Mesothelial cell of epicardium (in vitro differentiated cells): ENCODE data around the gene WTIP. TPM values are rescaled to one million over a fixed set of nuclear protein-coding genes. Genes with fewer than 3 reads are reported as not detected.
A peak's percentile ranks its signal among the peaks of the same experiment; 100 is the strongest.

Experiments
- DNase-seq, 2 experiments: peaks; one replicate each; pipeline ENCODE4 v3.0.0; 2021; ENCODE audit warnings: low spot score in 2 of 2; ENCODE audit not compliant: unreplicated experiment in 2 of 2
- H3K27ac Mint-ChIP-seq: 2 replicates; pipeline ENCODE4 v1.8.0; 2021; ENCODE audit warnings: mixed read lengths
- H3K27me3 Mint-ChIP-seq: 2 replicates; pipeline ENCODE4 v1.8.0; 2021; ENCODE audit warnings: low read depth, mixed read lengths
- H3K36me3 Mint-ChIP-seq: 2 replicates; pipeline ENCODE4 v1.8.0; 2021; ENCODE audit warnings: mixed read lengths
- H3K4me1 Mint-ChIP-seq: 2 replicates; pipeline ENCODE4 v1.8.0; 2021; ENCODE audit warnings: mixed read lengths
- H3K4me3 Mint-ChIP-seq: 2 replicates; pipeline ENCODE4 v1.8.0; 2021; ENCODE audit warnings: mild to moderate bottlenecking, moderate library complexity, mixed read lengths
- H3K9me3 Mint-ChIP-seq: 2 replicates; pipeline ENCODE4 v1.8.0; 2021; ENCODE audit warnings: mixed read lengths
- total RNA-seq: library from RNA; stranded (reverse); gene quantifications from 3 replicates; pipeline ENCODE4 v1.2.1, GENCODE V29; 2021
- TF ChIP-seq, protein P1 (sequence below): fragments of 200-600 bp; sonication (generic); IDR thresholded peaks from one replicate; pipeline ENCODE4 v1.5.0; 2021; ENCODE audit warnings: antibody characterized with exemption; ENCODE audit not compliant: unreplicated experiment

The WTIP gene
- total RNA-seq: 42.3 to 45.9 TPM (median 42.5 TPM) in 3 replicates

DNA sequence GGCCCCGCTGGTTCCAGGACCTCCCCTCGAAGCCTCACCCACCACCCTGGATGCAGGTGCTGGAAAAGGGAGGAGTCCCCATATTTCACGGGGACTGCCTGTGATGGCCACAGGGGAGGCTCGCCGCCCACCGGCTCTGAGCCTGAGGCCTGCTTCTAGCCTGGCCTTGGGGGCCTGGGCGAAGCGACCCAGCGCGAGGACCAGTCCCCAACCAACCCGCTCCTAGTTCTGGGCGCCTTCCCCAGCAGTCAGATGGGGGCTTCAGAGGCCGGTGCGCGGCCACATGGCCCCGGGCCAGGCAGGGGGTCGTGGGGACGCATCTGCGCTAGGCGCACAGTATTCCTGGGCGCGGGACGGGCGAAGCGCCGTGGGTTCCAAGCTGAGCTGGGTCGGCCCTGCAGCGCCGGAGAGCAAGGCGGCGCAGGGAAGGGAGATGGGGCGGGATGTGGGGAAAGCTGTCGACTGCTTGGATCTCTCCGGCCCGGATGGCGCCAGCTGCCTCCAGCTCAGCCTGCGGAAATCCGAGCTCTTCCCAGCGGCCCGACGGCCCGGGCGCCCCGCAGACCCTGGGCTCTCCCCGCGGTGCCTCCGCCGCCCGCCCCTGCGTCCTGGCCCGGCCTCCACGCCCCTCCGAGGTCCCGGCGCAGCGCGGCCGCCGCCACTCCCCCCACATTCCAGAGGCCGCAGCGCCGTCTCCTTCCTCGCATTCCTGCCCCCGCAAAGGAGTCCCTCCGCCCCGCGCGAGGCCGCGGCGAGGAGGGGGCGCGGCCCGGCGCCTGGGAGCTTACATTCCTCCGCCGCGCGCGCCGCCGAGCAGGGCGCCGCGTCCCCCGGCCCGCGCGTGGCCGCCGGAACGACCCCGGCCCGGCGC is at the start of gene WTIP:
Gene WTIP, plus strand, starts transcription at position 788 of the 871 bp plus-strand sequence. CDS start 217 bp downstream, outside the sequence.
- H3K27me3 Mint-ChIP-seq: no peaks in the 10 kb centered on the region
- DNase-seq: peak; percentile 86 to 92
- H3K36me3 Mint-ChIP-seq: peaks cover 4% of the 10 kb centered on the region
- H3K9me3 Mint-ChIP-seq: no peaks in the 10 kb centered on the region
- peak within 1 kb of the TSS; percentile 86 for H3K4me3 Mint-ChIP-seq
- H3K27ac Mint-ChIP-seq: peak within 1 kb of the TSS; percentile 96
- H3K4me1 Mint-ChIP-seq: peaks cover 25% of the 10 kb centered on the region
- TF ChIP-seq, protein P1, sequence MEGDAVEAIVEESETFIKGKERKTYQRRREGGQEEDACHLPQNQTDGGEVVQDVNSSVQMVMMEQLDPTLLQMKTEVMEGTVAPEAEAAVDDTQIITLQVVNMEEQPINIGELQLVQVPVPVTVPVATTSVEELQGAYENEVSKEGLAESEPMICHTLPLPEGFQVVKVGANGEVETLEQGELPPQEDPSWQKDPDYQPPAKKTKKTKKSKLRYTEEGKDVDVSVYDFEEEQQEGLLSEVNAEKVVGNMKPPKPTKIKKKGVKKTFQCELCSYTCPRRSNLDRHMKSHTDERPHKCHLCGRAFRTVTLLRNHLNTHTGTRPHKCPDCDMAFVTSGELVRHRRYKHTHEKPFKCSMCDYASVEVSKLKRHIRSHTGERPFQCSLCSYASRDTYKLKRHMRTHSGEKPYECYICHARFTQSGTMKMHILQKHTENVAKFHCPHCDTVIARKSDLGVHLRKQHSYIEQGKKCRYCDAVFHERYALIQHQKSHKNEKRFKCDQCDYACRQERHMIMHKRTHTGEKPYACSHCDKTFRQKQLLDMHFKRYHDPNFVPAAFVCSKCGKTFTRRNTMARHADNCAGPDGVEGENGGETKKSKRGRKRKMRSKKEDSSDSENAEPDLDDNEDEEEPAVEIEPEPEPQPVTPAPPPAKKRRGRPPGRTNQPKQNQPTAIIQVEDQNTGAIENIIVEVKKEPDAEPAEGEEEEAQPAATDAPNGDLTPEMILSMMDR: no peak

DNA sequence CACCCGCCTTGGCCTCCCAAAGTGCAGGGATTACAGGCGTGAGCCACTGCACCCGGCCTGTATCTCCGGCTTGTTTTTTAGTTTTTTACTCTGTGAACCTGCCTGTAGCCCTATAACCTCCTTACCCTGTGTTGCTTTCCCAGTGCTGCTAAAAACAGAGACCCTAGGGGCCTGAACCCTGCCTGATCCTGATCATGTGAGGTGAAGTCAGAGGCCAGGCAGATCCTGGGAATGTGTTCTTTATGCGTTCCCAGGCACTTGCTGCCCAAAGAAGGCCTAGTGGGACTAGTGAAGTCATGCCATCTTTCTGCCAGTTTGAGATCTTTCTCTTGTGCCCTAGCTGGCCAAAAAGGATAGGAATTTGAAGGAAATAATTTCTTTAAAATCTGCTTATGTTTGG is 48.8 kb upstream of the WTIP start:
- Mint-ChIP-seq H3K27ac (peak overlapping the region; percentile 66), H3K4me1 (peaks cover 26% of the 10 kb centered on the region), H3K27me3 (no peaks in the 10 kb centered on the region), H3K9me3 (no peaks in the 10 kb centered on the region), H3K36me3 (peaks cover 24% of the 10 kb centered on the region), H3K4me3 (no peak overlapping the region)
- DNase-seq: no peak
- TF ChIP-seq, protein P1: no peak

DNA sequence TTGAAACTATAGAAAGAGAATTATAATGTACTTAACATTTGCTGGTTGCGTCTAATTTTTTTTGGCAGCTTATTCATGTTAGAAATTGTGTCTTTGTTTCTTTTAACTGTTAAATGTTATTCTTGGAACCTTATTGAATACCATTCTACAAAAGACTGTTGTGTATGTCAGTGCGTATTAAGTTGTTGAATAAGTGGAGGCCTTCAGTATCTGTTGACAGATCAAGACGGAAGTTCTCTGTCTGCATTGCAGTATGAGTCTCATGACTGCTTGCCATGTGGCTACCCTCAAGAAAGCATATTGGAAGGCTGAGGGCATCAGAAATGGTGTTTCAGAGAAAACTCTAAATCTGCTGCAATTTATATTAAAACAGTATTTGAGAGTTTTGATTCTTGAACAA is 44.8 kb upstream of the WTIP start:
- DNase-seq: no peak
- Mint-ChIP-seq H3K27me3 (no peaks in the 10 kb centered on the region), H3K4me1 (no peaks in the 10 kb centered on the region), H3K4me3 (no peak overlapping the region), H3K27ac (no peak overlapping the region), H3K36me3 (peaks cover 39% of the 10 kb centered on the region), H3K9me3 (no peaks in the 10 kb centered on the region)
- TF ChIP-seq, protein P1: no peak

DNA sequence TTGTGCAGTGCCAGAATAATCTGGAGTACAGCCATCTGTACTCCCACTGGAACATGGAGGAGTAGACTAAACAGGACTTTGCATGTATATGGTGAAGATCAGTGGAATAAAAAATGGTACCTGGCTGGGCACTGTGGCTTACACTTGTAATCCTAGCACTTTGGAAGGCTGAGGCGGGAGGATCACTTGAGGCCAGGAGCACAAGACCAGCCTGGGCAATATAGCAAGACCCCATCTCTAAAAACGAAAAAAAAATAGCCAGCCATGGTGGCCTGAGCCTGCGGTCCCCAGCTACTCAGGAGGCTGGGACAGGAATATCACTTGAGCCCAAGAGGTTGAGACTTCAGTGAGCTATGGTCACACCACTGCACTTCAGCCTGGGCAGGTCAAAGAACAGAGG is 33.4 kb upstream of the WTIP start:
- Mint-ChIP-seq H3K9me3 (no peaks in the 10 kb centered on the region), H3K27ac (no peak overlapping the region), H3K36me3 (peaks cover 55% of the 10 kb centered on the region), H3K27me3 (no peaks in the 10 kb centered on the region), H3K4me3 (no peak overlapping the region), H3K4me1 (no peaks in the 10 kb centered on the region)
- no peak for DNase-seq
- TF ChIP-seq, protein P1: no peak

DNA sequence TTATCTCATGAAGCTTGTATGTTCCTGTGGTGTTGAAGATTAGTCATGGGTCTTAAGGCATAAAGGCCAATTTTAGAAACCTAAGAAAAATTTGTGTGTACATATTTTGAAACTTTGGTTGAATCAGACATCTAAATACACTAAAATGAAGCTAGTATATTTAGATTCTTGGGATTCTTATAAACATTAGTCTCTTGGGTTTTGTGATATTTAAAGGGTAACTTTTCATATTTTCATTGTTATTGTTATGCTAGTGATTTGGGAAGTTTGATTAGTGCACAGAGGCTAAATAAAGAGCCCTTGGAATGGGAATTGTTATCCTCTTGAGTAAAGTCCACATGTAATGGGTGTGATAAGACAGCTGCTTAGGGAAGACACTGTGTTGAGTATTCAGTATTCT is 28.8 kb upstream of the WTIP start:
- Mint-ChIP-seq H3K36me3 (peaks cover 43% of the 10 kb centered on the region), H3K4me1 (no peaks in the 10 kb centered on the region)

More for the DNA sequence above, 28.8 kb upstream of the WTIP start:
- TF ChIP-seq, protein P1: no peak
- Mint-ChIP-seq H3K27ac (peak overlapping the region; percentile 1), H3K27me3 (no peaks in the 10 kb centered on the region), H3K9me3 (no peaks in the 10 kb centered on the region), H3K4me3 (no peak overlapping the region)
- DNase-seq: no peak
